ENCODE measurements around the gene MAMDC4. TPM values are rescaled to one million over a fixed set of nuclear protein-coding genes. Genes with fewer than 3 reads are reported as not detected.

The MAMDC4 gene
- total and polyA plus RNA-seq, 2 of the 13 experiments (the other 11 are each of a cell fraction or from before 2014, with no cell fraction given) = 6.0 to 6.8 TPM

DNA sequence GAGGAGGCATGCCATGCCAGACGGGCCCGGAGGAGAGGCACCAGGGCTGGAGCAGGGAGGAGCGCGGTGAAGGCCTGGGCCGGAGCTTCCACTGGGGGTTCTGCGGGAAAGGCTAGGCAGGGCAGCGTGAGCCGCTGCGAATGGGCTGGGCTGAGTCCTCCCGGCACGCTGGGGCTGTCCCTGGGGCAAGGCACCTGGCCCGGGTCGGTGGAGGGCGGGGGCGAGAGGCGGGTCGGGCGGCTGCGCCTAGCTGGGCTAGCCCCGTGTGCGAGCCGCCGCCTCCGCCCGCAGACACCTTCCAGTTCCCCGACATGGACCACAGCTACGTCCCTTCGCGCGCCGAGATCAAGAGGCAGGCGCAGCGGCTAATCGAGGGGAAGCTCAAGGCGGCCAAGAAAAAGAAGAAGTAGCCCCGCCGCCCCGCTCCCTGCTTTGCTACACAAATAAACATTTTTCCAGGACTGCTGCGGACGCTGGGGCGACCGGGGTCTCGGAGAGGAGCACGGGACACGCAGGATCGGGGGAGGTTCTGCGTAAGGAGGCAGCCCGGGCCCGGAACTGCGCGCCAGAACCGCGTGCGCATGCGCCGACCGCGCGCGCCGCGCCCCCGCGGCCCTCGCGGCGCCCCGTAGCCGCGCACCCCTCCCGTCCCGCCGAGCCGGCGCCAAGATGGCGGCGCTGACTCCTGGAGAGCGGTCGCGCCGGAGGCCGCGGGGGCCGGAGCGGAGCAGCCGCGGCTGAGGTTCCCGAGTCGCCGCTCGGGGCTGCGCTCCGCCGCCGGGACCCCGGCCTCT is 44.7 kb upstream of the MAMDC4 start, which contains the start of gene RABL6 (continued):
- TF ChIP-seq ZBTB33 (CRISPR knock-in tag; IDR thresholded peaks at IDR 0.05) (peak; percentile 21; the same call in 1 of the 2 replicates), ZNF549 (CRISPR knock-in tag; IDR thresholded peaks at IDR 0.05) (no peak), ZNF143 (CRISPR knock-in tag; IDR thresholded peaks at IDR 0.05) (peak; percentile 37; the same call in 1 of the 2 replicates), SRY (CRISPR knock-in tag; IDR thresholded peaks at IDR 0.05) (0 out of 2 replicates have a peak, but pooled peaks have one; percentile 4), POLR2AphosphoS5 (IDR thresholded peaks at IDR 0.05; ENCODE audit: low read depth, low read length) (peak; percentile 66), NFAT5 (CRISPR knock-in tag; IDR thresholded peaks at IDR 0.05) (no peak; the same call in 1 of the 2 replicates), SIX4 (CRISPR knock-in tag; IDR thresholded peaks at IDR 0.05) (no peak), AKAP8 (CRISPR knock-in tag; IDR thresholded peaks at IDR 0.05) (peak; percentile 83), CREM (IDR thresholded peaks at IDR 0.05) (no peak), CREM (CRISPR knock-in tag; IDR thresholded peaks at IDR 0.05) (no peak), ARHGAP35 (CRISPR knock-in tag; IDR thresholded peaks at IDR 0.05; ENCODE audit: borderline replicate concordance) (peak; percentile 52; the same call in 1 of the 2 replicates), HIVEP1 (CRISPR knock-in tag; IDR thresholded peaks at IDR 0.05) (no peak), ZNF44 (CRISPR knock-in tag; IDR thresholded peaks at IDR 0.05) (no peak), ZBTB7A (CRISPR knock-in tag; IDR thresholded peaks at IDR 0.05) (no peak), KLF16 (CRISPR knock-in tag; IDR thresholded peaks at IDR 0.05) (peak in 1 of 2 experiments; percentile 60; a peak in 1 of 4 replicates)
- TF ChIP-seq, protein P1, sequence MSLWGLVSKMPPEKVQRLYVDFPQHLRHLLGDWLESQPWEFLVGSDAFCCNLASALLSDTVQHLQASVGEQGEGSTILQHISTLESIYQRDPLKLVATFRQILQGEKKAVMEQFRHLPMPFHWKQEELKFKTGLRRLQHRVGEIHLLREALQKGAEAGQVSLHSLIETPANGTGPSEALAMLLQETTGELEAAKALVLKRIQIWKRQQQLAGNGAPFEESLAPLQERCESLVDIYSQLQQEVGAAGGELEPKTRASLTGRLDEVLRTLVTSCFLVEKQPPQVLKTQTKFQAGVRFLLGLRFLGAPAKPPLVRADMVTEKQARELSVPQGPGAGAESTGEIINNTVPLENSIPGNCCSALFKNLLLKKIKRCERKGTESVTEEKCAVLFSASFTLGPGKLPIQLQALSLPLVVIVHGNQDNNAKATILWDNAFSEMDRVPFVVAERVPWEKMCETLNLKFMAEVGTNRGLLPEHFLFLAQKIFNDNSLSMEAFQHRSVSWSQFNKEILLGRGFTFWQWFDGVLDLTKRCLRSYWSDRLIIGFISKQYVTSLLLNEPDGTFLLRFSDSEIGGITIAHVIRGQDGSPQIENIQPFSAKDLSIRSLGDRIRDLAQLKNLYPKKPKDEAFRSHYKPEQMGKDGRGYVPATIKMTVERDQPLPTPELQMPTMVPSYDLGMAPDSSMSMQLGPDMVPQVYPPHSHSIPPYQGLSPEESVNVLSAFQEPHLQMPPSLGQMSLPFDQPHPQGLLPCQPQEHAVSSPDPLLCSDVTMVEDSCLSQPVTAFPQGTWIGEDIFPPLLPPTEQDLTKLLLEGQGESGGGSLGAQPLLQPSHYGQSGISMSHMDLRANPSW (CRISPR knock-in tag; IDR thresholded peaks at IDR 0.05; ENCODE audit: borderline replicate concordance) = no peak
- TF ChIP-seq, protein P2, sequence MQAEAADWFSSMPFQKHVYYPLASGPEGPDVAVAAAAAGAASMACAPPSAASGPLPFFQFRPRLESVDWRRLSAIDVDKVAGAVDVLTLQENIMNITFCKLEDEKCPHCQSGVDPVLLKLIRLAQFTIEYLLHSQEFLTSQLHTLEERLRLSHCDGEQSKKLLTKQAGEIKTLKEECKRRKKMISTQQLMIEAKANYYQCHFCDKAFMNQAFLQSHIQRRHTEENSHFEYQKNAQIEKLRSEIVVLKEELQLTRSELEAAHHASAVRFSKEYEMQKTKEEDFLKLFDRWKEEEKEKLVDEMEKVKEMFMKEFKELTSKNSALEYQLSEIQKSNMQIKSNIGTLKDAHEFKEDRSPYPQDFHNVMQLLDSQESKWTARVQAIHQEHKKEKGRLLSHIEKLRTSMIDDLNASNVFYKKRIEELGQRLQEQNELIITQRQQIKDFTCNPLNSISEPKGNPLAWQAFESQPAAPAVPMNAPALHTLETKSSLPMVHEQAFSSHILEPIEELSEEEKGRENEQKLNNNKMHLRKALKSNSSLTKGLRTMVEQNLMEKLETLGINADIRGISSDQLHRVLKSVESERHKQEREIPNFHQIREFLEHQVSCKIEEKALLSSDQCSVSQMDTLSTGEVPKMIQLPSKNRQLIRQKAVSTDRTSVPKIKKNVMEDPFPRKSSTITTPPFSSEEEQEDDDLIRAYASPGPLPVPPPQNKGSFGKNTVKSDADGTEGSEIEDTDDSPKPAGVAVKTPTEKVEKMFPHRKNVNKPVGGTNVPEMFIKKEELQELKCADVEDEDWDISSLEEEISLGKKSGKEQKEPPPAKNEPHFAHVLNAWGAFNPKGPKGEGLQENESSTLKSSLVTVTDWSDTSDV (CRISPR knock-in tag; IDR thresholded peaks at IDR 0.05) = peak; percentile 70; the same call in 1 of the 2 replicates
